ENCODE measurements around the gene RAB21.

Gene RAB21

DNA sequence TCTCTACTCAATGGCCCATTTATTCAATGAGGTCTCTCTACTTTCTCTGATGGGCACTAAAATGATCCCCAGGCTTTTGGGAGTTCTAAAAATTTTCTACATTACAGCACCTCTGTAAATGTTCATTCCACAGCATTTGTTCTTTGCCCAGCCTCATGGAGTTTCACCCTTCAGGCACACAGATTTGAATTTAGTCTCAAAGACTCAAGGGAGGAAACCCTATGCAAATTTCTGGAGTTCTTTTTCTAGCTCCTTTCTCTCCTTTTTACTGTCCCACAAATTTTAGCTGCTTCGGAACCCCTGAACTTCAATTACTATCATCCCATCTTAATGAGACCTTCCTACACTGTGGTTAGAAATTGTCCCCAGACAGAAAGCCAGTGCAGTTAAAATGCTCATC is 17.5 kb upstream of the RAB21 start:
- TF ChIP-seq FOXM1 (IDR thresholded peaks at IDR 0.05; ENCODE audit: borderline replicate concordance, low read depth), result no peak
- no peak for TF ChIP-seq RAD21 (IDR thresholded peaks at IDR 0.05; ENCODE audit: low read depth)
- TF ChIP-seq, protein P1, sequence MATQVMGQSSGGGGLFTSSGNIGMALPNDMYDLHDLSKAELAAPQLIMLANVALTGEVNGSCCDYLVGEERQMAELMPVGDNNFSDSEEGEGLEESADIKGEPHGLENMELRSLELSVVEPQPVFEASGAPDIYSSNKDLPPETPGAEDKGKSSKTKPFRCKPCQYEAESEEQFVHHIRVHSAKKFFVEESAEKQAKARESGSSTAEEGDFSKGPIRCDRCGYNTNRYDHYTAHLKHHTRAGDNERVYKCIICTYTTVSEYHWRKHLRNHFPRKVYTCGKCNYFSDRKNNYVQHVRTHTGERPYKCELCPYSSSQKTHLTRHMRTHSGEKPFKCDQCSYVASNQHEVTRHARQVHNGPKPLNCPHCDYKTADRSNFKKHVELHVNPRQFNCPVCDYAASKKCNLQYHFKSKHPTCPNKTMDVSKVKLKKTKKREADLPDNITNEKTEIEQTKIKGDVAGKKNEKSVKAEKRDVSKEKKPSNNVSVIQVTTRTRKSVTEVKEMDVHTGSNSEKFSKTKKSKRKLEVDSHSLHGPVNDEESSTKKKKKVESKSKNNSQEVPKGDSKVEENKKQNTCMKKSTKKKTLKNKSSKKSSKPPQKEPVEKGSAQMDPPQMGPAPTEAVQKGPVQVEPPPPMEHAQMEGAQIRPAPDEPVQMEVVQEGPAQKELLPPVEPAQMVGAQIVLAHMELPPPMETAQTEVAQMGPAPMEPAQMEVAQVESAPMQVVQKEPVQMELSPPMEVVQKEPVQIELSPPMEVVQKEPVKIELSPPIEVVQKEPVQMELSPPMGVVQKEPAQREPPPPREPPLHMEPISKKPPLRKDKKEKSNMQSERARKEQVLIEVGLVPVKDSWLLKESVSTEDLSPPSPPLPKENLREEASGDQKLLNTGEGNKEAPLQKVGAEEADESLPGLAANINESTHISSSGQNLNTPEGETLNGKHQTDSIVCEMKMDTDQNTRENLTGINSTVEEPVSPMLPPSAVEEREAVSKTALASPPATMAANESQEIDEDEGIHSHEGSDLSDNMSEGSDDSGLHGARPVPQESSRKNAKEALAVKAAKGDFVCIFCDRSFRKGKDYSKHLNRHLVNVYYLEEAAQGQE (IDR thresholded peaks at IDR 0.05; ENCODE audit: low read depth), result no peak
- TF ChIP-seq TCF12 (IDR thresholded peaks at IDR 0.05; ENCODE audit: low read depth), result no peak
- TF ChIP-seq NFIC (IDR thresholded peaks at IDR 0.05), result no peak
- TF ChIP-seq EP300 (IDR thresholded peaks at IDR 0.05; ENCODE audit: borderline replicate concordance), result no peak
- TF ChIP-seq TAF1 (IDR thresholded peaks at IDR 0.05; ENCODE audit: low read depth), result no peak
- no peak for TF ChIP-seq CEBPB (IDR thresholded peaks at IDR 0.05)
- no peak for TF ChIP-seq CREB1 (IDR thresholded peaks at IDR 0.05; ENCODE audit: low read depth)
- TF ChIP-seq, protein P2, sequence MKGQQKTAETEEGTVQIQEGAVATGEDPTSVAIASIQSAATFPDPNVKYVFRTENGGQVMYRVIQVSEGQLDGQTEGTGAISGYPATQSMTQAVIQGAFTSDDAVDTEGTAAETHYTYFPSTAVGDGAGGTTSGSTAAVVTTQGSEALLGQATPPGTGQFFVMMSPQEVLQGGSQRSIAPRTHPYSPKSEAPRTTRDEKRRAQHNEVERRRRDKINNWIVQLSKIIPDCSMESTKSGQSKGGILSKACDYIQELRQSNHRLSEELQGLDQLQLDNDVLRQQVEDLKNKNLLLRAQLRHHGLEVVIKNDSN (IDR thresholded peaks at IDR 0.05), result no peak
- TF ChIP-seq TEAD4 (IDR thresholded peaks at IDR 0.05), result no peak
- no peak for TF ChIP-seq EGR1 (IDR thresholded peaks at IDR 0.05)
- TF ChIP-seq ZBTB7A (IDR thresholded peaks at IDR 0.05; ENCODE audit: low read depth), result no peak
- no peak for TF ChIP-seq YY1 (IDR thresholded peaks at IDR 0.05; ENCODE audit: low read depth)
- TF ChIP-seq, protein P3, sequence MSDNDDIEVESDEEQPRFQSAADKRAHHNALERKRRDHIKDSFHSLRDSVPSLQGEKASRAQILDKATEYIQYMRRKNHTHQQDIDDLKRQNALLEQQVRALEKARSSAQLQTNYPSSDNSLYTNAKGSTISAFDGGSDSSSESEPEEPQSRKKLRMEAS (IDR thresholded peaks at IDR 0.05), result no peak

DNA sequence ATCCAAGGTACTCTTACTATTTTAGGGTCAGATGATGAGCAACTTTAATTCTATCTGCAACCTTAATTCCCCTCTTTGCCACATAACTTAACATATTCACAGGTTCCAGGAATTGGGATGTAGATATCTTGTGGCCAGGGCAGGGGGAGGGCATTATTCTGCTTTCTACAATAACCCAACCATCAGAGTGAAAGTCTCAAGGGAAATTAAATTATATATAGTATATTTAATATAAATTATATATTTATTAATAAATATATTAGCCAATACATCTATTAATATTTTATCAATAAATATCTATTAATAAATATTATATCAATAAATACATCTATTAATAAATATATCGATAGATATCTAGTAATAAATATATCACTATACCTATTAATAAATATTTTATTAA is 11.7 kb upstream of the RAB21 start:
- TF ChIP-seq YY1 (IDR thresholded peaks at IDR 0.05; ENCODE audit: low read depth) (no peak), RAD21 (IDR thresholded peaks at IDR 0.05; ENCODE audit: low read depth) (no peak), TAF1 (IDR thresholded peaks at IDR 0.05; ENCODE audit: low read depth) (no peak), EP300 (IDR thresholded peaks at IDR 0.05; ENCODE audit: borderline replicate concordance) (no peak), CEBPB (IDR thresholded peaks at IDR 0.05) (no peak)
- TF ChIP-seq, protein P3 (IDR thresholded peaks at IDR 0.05), result no peak

DNA sequence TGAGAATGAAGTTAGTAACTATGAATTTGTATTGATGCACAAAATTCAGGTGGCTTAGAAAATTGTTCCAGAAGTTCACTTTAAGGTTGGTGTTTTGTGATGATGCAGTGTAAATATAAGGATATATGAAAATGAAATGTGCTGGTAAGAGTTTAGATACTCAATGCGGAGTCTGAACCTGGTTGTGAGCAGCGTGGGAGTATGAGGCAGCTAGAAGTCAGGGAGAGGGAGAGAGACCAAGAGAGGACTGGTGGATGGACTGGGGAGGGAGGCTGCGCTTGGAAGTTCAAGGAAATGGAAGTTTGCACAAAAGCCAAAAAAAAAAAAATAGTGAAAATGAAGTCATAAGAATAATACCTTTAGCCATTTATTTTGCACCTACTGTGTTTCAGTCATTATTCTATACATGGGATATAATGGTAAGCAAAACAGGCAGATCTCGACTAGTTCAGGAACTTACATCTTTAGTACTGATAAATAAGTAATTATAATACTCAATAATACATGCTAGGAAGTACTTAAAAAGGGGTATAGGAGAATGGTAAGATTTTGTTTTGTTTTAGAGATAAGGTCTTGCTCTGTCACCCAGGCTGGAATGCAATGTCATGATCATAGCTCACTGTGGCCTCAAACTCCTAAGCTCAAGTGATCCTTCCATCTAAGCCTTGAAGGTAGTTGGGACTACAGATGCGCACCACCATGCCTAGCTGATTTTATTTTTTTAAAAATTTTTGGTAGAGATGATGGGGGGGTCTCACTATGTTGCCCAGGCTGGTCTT is 10.0 kb upstream of the RAB21 start:
- TF ChIP-seq TCF12 (IDR thresholded peaks at IDR 0.05; ENCODE audit: low read depth) (no peak), FOXM1 (IDR thresholded peaks at IDR 0.05; ENCODE audit: borderline replicate concordance, low read depth) (no peak), TEAD4 (IDR thresholded peaks at IDR 0.05) (no peak), CEBPB (IDR thresholded peaks at IDR 0.05) (no peak), EP300 (IDR thresholded peaks at IDR 0.05; ENCODE audit: borderline replicate concordance) (no peak), YY1 (IDR thresholded peaks at IDR 0.05; ENCODE audit: low read depth) (no peak), RAD21 (IDR thresholded peaks at IDR 0.05; ENCODE audit: low read depth) (no peak), CREB1 (IDR thresholded peaks at IDR 0.05; ENCODE audit: low read depth) (no peak), TAF1 (IDR thresholded peaks at IDR 0.05; ENCODE audit: low read depth) (no peak), ZBTB7A (IDR thresholded peaks at IDR 0.05; ENCODE audit: low read depth) (no peak), NFIC (IDR thresholded peaks at IDR 0.05) (no peak), EGR1 (IDR thresholded peaks at IDR 0.05) (no peak)
- TF ChIP-seq, protein P2 (IDR thresholded peaks at IDR 0.05), result no peak
- TF ChIP-seq, protein P1 (IDR thresholded peaks at IDR 0.05; ENCODE audit: low read depth), result no peak
- TF ChIP-seq, protein P3 (IDR thresholded peaks at IDR 0.05), result no peak

DNA sequence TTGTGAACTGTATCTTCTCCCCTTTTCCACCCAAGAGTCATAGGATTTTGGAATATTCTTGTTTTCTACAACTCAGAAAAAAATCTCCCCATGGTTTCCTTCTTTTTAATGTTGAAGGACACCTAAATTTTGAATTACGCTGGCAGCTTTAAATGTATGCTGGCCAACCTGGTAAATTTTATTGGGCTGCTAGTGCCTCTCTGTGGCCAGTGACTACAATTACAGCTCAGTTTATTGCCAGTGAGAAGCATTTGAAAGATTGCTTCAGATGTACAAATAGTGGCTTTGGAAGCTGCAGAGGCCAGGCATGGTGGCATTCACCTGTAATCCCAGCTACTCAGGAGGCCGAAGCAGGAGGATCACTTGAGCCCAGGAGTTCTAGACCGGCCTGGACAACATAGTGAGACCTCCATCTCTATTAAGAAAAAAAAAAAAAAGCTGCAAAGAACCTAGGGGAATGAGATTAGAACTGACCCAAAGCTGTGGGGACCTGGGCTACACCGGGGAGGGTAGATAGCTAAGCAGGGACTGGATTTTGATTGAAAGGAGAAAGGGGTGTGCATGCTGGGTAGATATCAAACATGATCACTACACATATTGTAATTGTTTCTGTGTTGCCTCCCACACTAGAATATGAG is 7.6 kb upstream of the RAB21 start:
- TF ChIP-seq ZBTB7A (IDR thresholded peaks at IDR 0.05; ENCODE audit: low read depth) (no peak), CEBPB (IDR thresholded peaks at IDR 0.05) (peak; percentile 40; the same call in 1 of the 2 replicates), CREB1 (IDR thresholded peaks at IDR 0.05; ENCODE audit: low read depth) (no peak), RAD21 (IDR thresholded peaks at IDR 0.05; ENCODE audit: low read depth) (peak; percentile 96), NFIC (IDR thresholded peaks at IDR 0.05) (no peak)
- TF ChIP-seq, protein P2 (IDR thresholded peaks at IDR 0.05), result no peak

Data from Ishikawa (cell line).